Activated naive CD8-positive, alpha-beta T cell treated with anti-CD3 and anti-CD28 coated beads, Interleukin-2, amount 50 U/mL, for 24 hours (primary cell): Measurements from ENCODE around the gene ZNF581.

Experiments
- ATAC-seq: fragments of 150-1000 bp; cut with Tn5 transposase; one replicate; pipeline ENCODE4 v1.10.0; 2021
- DNase-seq: peaks from one replicate; pipeline ENCODE4 v3.0.0; 2021
- H3K27ac Mint-ChIP-seq: one replicate; pipeline ENCODE4 v1.8.0; 2021; ENCODE audit warnings: mild to moderate bottlenecking, mixed read lengths
- H3K27me3 Mint-ChIP-seq: one replicate; pipeline ENCODE4 v1.8.0; 2021; ENCODE audit warnings: mixed read lengths
- H3K36me3 Mint-ChIP-seq: one replicate; pipeline ENCODE4 v1.8.0; 2021; ENCODE audit warnings: low read depth, mixed read lengths
- H3K4me1 Mint-ChIP-seq: one replicate; pipeline ENCODE4 v1.8.0; 2021; ENCODE audit warnings: mixed read lengths
- H3K4me3 Mint-ChIP-seq: one replicate; pipeline ENCODE4 v1.8.0; 2021; ENCODE audit warnings: mild to moderate bottlenecking, moderate library complexity, mixed read lengths
- H3K9me3 Mint-ChIP-seq: one replicate; pipeline ENCODE4 v1.8.0; 2021; ENCODE audit warnings: mixed read lengths

Gene ZNF581

DNA sequence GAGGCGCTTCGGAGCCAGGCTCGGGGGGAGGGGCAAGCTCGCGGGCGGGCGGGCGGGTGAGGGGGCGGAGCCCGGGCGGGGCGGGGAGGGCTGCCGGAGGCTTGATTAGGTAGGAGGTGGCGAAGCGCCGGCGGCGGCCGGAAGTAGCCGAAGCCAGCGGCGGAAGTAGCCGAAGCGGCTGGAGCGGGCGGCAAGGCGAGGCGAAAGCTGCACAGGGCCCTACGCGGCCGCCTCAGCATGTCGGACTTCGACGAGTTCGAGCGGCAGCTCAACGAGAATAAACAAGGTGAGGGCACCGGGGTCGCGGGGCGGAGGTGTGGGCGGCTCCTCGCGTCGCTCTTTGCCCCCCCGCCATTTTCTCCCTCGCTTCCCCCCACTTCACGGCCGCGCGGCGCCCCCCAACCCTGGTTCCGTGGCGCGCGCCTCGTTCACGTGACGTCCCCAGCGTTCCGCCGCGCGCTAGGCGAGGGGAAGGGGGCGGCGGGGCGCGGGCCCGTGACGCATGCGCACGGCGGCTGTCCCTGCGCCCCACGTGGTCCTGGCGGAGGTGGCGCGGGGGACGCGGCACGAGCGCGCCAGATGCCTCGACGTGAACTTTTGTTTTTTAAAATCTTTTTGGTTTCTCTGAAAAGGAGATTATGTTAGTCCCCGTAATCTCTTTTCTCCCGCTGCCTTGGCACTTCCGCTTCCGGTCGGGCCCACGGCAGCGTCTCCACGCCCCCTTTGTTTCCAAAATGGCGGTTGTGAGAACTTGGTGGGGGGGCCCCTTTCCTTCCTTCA, 11.6 kb downstream of the ZNF581 start, which contains the start of gene U2AF2:
Gene U2AF2, plus strand, starts transcription at position 168 of the 780 bp plus-strand sequence. Its CDS starts 70 bp downstream, at position 238.
- H3K4me3 Mint-ChIP-seq, result peak within 1 kb of the TSS; percentile 99
- DNase-seq (peak; percentile 97), ATAC-seq (peak; percentile 48)
- peaks cover 8% of the 10 kb centered on the region for H3K27me3 Mint-ChIP-seq
- peaks cover 41% of the 10 kb centered on the region for H3K36me3 Mint-ChIP-seq
- H3K9me3 Mint-ChIP-seq, result no peaks in the 10 kb centered on the region
- peak within 1 kb of the TSS; percentile 100 for H3K27ac Mint-ChIP-seq
- peaks cover 62% of the 10 kb centered on the region for H3K4me1 Mint-ChIP-seq

DNA sequence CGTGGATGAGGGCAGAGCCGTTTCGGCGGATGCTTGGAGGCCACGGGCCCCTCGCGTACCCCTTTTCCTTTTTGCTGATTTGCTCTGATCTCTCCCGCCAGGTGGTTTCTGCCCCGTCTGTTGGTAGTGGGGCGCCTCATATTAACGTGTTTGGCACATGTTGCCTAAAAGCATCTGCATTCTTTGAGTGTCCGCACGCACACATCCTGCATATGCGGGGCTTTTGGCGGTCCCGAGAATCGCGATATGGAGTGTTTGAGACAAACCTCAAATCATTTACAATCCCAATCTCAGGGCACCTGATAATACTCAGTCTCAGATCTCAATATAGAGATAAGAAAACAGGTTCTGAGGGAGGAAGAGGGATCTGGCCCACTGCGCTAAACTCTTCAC, 12.2 kb downstream of the ZNF581 start:
- DNase-seq (no peak), ATAC-seq (no peak)
- peaks cover 8% of the 10 kb centered on the region for H3K27me3 Mint-ChIP-seq
- H3K4me1 Mint-ChIP-seq, result peaks cover 59% of the 10 kb centered on the region
- H3K36me3 Mint-ChIP-seq, result peaks cover 41% of the 10 kb centered on the region
- no peaks in the 10 kb centered on the region for H3K9me3 Mint-ChIP-seq
- peak overlapping the region; percentile 99 for H3K27ac Mint-ChIP-seq
- H3K4me3 Mint-ChIP-seq, result peak overlapping the region; percentile 99

DNA sequence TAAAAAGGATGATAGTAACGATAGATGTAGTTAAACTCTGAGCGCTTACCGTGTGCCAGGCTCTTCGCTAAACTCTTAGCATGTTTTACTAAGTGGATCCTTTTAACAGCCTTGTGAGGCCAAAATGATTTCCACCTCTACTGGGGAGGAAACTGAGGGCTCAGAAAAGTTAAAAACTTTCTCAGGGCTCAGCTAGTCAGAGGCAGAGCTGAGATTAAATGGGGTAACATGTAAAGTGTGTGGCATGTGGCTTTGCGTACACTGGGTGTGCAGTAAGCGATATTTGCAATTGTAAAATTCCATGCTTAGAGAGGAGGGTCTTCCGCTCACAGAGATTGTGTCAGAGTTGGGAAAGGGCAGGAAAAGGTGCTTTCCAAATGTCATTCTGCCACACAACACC, 13.1 kb downstream of the ZNF581 start:
- Mint-ChIP-seq H3K4me1 (peaks cover 56% of the 10 kb centered on the region), H3K27me3 (peaks cover 8% of the 10 kb centered on the region), H3K36me3 (peaks cover 43% of the 10 kb centered on the region), H3K4me3 (peak overlapping the region; percentile 99), H3K9me3 (no peaks in the 10 kb centered on the region), H3K27ac (peak overlapping the region; percentile 99)
- no peak for ATAC-seq
- DNase-seq, result no peak

DNA sequence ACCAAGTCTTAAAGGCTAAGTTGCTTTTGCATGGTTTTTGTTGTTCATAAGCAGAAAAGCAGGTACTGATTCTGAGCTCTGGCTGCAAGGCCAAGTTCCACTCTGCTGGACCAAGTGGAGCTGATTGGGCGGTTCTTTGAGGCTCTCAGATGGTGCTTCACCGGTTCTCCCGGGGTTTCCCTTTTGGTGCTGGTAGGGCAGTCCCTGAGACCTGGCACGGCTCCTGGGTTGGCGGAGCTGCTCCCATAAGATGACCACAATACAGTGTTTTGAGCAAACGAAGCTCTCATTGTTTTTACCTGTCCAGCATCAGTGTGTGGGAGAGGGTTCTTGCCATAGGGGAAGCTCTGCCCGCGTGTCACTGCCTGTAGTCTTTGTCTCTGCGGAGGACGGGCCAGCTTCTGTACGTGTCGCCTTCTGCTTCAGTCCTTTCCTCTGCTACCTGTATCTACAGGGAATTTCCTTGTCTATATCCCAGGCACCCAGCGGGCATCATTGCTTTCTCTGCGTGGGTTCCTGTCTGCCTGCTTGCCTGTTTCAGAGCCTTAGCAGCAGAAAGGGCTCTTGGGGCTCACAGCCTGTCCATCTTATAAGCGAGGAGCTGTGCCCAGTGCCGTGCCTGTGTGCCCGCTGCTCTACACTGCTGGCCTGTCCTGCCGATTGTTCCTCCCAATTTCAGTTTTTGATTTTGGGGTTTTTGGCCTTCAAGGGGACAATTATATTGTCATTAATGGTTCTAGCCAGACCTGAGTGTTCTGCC, 13.7 kb downstream of the ZNF581 start:
- Mint-ChIP-seq H3K4me1 (peaks cover 55% of the 10 kb centered on the region), H3K27me3 (peaks cover 8% of the 10 kb centered on the region), H3K36me3 (peaks cover 47% of the 10 kb centered on the region), H3K9me3 (no peaks in the 10 kb centered on the region), H3K4me3 (peak overlapping the region; percentile 99), H3K27ac (peak overlapping the region; percentile 99)
- DNase-seq (peak; percentile 37), ATAC-seq (no peak)

DNA sequence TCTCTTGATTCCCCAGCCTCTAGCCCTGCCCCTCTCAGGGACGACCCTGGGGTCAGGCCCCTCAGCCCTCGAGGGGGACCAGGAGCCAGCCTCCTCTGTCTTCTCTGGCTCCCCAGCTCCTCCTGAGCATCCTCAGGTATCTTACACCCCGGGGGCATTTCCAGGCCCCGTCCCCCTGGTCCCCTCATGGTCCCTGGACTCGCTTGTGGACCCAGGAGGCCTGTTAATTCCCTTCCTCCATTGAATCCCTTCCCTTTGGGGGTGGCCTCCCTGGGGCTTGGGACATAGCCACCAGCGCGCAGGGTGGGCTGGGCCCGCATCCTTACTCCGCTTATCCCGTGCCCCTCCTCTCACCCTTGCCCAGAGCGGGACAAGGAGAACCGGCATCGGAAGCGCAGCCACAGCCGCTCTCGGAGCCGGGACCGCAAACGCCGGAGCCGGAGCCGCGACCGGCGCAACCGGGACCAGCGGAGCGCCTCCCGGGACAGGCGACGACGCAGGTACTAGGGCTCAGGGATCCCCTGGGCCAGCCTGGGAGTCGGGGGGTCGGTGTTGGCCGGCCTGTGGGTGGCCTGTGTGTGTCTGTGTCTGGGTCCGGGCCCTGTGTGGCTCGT, 15.5 kb downstream of the ZNF581 start:
- Mint-ChIP-seq H3K4me3 (peak overlapping the region; percentile 99), H3K27ac (peak overlapping the region; percentile 72), H3K27me3 (peaks cover 4% of the 10 kb centered on the region), H3K4me1 (peaks cover 52% of the 10 kb centered on the region), H3K9me3 (no peaks in the 10 kb centered on the region), H3K36me3 (peaks cover 59% of the 10 kb centered on the region)
- no peak for DNase-seq
- no peak for ATAC-seq

DNA sequence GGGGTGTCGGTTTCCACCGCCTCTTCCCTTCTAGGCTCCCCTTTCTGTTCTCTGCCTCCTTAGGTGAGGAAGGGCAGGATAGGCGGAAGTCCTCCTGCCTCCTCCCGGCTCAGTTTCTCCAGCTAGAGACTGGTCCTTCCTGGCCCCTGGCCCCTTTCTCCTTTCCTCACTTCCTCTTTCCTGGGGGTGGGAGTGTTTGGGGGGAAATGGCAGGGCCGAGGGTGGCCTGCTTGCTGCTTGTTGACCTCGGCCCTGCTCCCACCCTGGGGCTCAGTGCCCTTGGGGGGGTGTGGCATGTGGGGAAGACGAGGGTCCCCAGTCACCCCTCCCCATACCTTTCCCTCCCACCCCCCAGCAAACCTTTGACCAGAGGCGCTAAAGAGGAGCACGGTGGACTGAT, 16.4 kb downstream of the ZNF581 start:
- Mint-ChIP-seq H3K4me3 (no peak overlapping the region), H3K27ac (peak overlapping the region; percentile 72), H3K36me3 (peaks cover 62% of the 10 kb centered on the region), H3K27me3 (peaks cover 1% of the 10 kb centered on the region), H3K9me3 (no peaks in the 10 kb centered on the region), H3K4me1 (peaks cover 47% of the 10 kb centered on the region)
- no peak for DNase-seq
- no peak for ATAC-seq

DNA sequence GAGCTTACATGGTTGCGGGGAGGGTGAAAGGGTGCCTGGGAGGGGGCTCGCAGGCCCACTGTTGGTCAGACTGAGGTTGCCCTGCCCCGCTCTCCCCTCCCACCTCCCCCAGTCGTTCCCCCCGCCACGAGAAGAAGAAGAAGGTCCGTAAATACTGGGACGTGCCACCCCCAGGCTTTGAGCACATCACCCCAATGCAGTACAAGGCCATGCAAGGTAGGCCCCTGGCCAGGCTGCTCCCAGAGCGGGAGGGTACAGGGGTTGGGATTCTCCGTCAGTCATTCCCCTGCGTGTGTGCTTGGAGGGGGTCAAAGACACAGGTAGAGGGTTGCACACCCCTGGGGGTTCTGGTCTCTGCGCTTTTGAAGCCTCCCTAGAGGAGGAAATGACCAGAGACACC, 17.0 kb downstream of the ZNF581 start:
- Mint-ChIP-seq H3K9me3 (no peaks in the 10 kb centered on the region), H3K4me1 (peaks cover 47% of the 10 kb centered on the region), H3K27ac (peak overlapping the region; percentile 52), H3K27me3 (peaks cover under 1% of the 10 kb centered on the region), H3K4me3 (no peak overlapping the region), H3K36me3 (peaks cover 63% of the 10 kb centered on the region)
- DNase-seq, result no peak
- no peak for ATAC-seq

DNA sequence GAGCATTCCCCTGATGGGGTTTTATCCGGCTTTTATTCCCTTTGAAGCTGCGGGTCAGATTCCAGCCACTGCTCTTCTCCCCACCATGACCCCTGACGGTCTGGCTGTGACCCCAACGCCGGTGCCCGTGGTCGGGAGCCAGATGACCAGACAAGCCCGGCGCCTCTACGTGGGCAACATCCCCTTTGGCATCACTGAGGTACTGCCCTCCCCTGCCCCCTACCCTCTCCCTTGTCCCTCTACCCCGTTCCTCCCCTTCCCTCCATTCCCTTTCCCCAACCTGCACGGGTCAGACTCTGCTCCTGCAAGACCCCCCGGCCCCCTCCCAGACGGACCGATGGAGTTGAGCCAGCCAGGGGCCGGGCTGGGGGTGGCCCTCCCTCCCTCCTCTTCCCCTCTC, 17.5 kb downstream of the ZNF581 start:
- H3K4me1 Mint-ChIP-seq, result peaks cover 42% of the 10 kb centered on the region
- no peak for DNase-seq
- peaks cover 60% of the 10 kb centered on the region for H3K36me3 Mint-ChIP-seq
- no peak overlapping the region for H3K27ac Mint-ChIP-seq
- no peaks in the 10 kb centered on the region for H3K27me3 Mint-ChIP-seq
- no peak overlapping the region for H3K4me3 Mint-ChIP-seq
- no peak for ATAC-seq
- no peaks in the 10 kb centered on the region for H3K9me3 Mint-ChIP-seq

DNA sequence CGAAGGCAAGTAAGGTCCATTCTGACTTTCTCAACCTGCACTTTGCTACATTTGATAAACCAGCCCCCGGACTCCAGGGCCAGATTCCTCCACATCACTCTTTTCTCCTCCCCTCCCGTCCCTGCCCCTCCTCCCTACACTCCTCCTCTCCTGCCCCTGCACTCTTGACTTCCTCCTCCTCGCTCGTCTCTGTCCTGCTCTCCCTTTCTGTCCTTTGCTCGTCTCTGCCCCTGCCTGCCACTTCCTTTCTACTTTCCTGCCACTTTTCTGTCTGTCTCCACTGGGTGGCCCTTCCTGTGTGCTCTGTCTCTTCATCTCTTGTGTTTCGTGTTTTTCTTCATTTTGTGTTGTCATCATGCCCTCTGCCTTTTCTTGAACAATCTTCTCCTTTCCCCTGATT, 18.4 kb downstream of the ZNF581 start:
- Mint-ChIP-seq H3K27me3 (no peaks in the 10 kb centered on the region), H3K9me3 (no peaks in the 10 kb centered on the region), H3K27ac (peak overlapping the region; percentile 36), H3K4me1 (peaks cover 35% of the 10 kb centered on the region), H3K36me3 (peaks cover 53% of the 10 kb centered on the region), H3K4me3 (no peak overlapping the region)
- ATAC-seq (no peak), DNase-seq (no peak)

DNA sequence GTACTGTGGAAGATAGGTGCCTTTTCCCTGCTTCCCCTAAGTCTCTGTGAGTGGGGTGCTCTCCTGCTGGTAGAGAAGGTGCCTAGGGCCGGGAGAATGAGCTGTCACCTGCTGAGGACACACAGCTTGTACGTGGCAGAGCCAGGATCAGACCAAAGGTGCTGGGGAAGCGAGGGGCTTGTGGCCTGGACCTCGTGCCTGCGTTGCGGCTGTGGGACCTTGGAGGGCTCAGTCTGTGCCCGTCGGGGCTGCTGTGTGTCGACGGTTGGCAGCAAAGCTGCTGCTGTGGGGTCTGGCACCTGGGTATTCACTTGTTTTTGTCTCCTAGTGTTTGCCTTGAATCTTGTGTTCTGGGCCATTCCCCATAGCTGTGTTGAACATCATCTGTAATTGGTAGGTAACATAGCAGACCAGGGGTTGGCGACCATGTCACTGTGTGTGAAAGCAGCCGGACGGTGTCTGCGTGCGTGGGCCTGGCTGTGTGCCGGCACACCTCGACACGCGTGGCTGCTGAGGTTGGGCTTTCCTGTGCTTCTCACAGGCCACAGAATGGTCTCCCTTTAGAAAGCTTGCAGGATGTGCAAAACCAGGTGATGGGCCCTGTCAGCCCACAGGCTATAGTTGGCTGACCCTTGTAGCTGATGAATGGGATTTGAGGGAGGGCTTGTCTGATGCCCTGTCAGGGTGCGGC, 20.5 kb downstream of the ZNF581 start:
- no peak overlapping the region for H3K4me3 Mint-ChIP-seq
- H3K9me3 Mint-ChIP-seq, result no peaks in the 10 kb centered on the region
- no peak for ATAC-seq
- H3K36me3 Mint-ChIP-seq, result peaks cover 49% of the 10 kb centered on the region
- H3K4me1 Mint-ChIP-seq, result peaks cover 16% of the 10 kb centered on the region
- no peak for DNase-seq
- H3K27ac Mint-ChIP-seq, result no peak overlapping the region
- no peaks in the 10 kb centered on the region for H3K27me3 Mint-ChIP-seq

DNA sequence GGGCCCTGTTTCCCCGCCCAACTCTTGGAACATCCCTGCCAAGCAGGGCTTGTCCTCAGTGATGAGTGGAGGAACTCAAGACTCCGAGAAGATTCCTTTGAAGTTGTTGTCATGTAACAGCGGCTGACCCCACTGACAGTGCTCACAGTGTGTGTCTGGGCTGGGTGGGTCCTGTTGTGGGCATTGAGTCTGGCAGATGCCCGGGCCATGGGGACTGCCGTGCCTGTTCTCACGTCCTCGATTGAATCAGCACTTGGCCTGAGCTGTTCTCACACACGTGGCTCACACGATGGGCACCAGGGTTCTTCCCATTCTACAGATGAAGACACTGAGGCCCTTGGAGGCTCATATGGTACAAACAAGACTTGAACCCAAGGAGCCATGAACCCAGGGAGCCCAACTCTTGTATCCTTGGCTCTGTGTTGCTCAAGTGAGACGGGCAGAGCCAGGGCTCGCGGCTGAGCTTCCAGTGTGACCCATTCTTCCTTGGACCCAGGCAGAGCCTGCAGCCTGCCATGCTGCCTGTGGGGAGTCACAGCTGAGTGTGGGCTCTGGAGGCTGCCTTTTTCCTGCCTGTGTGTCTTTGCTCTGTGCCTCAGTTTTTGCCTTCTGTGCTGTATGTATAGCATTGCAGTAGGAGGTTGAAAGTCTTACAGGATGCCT, 23.0 kb downstream of the ZNF581 start:
- Mint-ChIP-seq H3K9me3 (no peaks in the 10 kb centered on the region), H3K4me1 (peaks cover 18% of the 10 kb centered on the region), H3K27me3 (no peaks in the 10 kb centered on the region), H3K36me3 (peaks cover 54% of the 10 kb centered on the region), H3K27ac (no peak overlapping the region), H3K4me3 (no peak overlapping the region)
- DNase-seq (no peak), ATAC-seq (no peak)

DNA sequence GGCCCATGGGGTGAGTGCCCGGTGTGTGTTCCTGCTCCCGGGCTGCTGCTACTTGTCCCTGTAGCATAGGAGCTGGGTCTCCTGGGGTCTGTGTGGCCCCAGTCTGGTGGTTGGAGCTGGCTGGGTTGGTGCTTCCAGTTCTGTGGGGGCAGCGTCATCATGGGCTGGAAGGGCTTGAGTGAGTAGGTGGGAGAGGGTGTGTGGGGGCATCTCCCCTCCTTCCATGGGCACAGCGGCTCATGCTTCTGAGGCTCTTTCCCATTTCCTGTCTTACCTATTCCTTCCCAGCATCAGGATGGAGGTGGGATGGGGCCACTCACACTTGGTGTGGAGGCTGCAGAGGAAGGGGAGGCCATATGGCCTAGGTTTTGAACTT, 23.5 kb downstream of the ZNF581 start:
- ATAC-seq (no peak), DNase-seq (no peak)
- Mint-ChIP-seq H3K27me3 (no peaks in the 10 kb centered on the region), H3K4me1 (peaks cover 19% of the 10 kb centered on the region), H3K36me3 (peaks cover 50% of the 10 kb centered on the region), H3K9me3 (no peaks in the 10 kb centered on the region), H3K4me3 (no peak overlapping the region), H3K27ac (no peak overlapping the region)

DNA sequence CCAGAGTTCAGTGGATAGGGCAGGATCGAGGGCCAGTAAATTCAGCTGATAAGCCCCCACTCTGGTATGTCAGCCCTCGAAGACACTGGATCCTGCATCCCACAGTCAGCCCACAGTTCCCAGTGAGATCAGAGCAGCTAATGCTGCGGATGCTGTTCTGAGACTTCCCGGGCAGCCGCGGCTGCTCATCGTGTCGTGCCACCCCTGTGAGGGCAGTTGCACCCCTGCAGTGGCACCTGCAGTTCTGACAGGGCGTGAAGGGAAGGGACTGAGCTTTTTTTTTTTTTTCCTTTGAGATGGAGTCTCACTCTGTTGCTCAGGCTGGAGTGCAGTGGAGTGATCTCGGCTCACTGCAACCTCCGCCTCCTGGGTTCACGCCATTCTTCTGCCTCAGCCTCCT, 24.1 kb downstream of the ZNF581 start:
- Mint-ChIP-seq H3K4me1 (peaks cover 24% of the 10 kb centered on the region), H3K9me3 (no peaks in the 10 kb centered on the region), H3K27ac (no peak overlapping the region), H3K36me3 (peaks cover 54% of the 10 kb centered on the region), H3K27me3 (no peaks in the 10 kb centered on the region), H3K4me3 (no peak overlapping the region)
- DNase-seq (no peak), ATAC-seq (no peak)

DNA sequence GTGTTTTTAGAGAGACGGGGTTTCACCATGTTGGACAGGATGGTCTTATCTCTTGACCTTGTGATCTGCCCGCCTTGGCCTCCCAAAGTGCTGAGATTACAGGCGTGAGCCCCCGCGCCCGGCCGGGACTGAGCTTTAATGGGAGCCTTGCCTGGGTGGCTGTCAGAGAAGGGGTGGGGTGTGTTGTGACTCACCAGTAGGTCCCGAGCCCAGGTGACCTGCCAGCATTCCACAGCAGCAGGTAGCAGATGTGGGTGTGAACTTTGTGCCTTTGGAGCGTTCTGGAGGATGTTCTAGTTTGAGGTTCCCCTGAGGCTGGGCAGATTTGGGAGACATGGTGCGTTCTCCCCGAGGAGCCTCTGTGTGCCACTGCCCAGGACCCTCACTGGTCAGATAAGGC, 24.5 kb downstream of the ZNF581 start:
- DNase-seq, result no peak
- Mint-ChIP-seq H3K9me3 (no peaks in the 10 kb centered on the region), H3K27ac (no peak overlapping the region), H3K4me3 (no peak overlapping the region), H3K36me3 (peaks cover 50% of the 10 kb centered on the region), H3K4me1 (peaks cover 24% of the 10 kb centered on the region), H3K27me3 (no peaks in the 10 kb centered on the region)
- ATAC-seq, result no peak
